Epidermal melanocyte (primary cell): ENCODE measurements around the gene C22orf42.
"Not testable (repeated sequence)": the region's sequence is repeated elsewhere in the genome, so short reads cannot be mapped to it uniquely, and the experiment has no call there.

Experiments
- DNase-seq: peaks from one replicate; pipeline ENCODE4 v3.0.0; 2011; ENCODE audit warnings: low spot score; ENCODE audit not compliant: insufficient read length

The C22orf42 gene

GRCh38 chr22:32158712-32159533 lies at the start of gene C22orf42:
TSS of gene C22orf42 (minus strand) at chr22:32159303. CDS start at chr22:32159215, 88 bp downstream.
- DNase-seq: no peak

GRCh38 chr22:32208681-32209080 lies 49.6 kb upstream of the C22orf42 start:
- DNase-seq: no peak

GRCh38 chr22:32207971-32208480 lies 48.9 kb upstream of the C22orf42 start:
- DNase-seq: no peak

DNA sequence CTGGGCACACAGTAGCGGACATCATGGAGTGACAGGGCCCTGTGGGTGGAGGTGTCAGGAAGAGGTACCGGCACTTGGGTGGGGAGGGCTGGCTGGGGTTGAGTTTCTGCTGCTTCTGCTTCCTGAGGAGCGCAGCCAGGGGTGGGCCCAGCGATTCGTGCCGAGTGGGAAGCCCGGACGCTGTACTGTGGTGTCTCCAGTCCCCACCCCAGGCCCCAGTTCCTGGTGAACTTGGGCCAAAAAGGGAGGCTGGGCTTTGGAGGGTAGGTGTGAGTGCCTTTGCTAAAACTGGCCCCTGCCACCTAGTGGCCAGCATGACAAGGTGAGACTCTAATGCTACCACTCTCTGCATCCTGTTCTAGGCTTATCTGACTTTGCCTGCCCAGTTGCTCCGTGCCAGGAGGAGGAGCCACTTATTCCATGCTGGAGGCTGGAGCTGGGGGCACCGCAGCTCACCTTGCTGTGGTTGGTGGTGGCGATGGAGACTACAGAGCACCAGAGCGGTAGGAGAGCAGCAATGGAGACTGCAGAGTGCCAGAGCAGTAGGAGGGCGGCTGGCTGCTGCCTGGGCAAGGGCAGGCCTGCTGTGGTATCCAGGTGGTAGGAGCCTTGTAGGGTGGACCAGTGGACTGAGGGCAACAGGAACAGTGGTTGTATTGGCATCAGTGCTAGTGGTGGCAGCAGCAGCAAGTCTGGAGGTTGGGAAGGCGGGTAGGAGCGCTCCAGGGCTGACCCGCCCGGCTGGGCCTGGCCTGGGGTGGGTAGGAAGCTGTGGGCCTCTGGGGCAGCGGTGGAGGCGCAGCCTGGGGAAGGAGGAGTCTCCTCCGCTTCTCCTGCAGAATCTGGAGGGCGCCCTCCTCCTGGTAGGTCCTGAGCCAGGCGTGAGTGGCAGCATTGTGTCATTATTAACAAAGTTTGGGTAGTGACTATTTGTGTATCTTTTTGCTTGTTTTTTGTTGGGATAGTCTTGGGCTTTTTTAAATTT lies 48.0 kb upstream of the C22orf42 start:
- DNase-seq: no peak

DNA sequence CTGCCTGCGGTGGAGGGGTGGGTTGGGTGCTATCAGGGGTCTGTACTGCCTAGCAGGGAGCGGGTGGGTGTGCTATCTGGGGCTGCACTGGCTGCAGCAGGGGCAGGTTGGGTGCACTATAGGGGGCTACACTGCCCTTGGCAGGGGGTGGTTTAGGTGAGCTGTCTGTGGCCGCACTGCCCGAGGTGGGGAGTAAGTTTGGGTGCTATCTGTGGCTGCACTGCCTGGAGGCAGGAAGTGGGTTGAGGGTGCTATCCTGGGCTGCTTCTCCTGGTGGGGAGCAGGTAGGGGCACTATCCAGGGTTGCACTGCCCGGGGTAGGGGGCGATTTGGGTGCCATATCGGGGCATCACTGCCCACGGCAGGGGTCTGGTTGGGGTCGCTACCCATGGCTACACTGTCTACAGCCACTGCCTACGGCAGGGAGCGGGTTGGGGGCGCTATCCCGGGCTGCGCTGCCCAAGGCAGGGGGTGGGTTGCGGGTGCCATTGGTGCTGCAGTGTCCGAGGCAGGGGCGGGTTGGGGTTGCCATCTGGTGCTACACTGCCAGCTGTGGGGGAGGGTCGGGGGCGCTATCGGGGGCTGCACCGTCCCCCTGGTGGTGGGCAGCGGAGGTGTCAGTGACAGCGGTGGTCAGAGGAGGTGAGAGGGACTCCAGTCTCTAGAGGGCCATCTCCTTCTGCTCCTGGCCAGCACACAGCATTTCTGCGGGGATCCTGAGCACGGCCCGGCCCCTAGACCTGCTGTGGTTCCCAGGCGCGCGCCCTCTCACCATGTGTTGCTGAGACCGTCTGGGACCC lies 47.1 kb upstream of the C22orf42 start:
- DNase-seq: no peak

DNA sequence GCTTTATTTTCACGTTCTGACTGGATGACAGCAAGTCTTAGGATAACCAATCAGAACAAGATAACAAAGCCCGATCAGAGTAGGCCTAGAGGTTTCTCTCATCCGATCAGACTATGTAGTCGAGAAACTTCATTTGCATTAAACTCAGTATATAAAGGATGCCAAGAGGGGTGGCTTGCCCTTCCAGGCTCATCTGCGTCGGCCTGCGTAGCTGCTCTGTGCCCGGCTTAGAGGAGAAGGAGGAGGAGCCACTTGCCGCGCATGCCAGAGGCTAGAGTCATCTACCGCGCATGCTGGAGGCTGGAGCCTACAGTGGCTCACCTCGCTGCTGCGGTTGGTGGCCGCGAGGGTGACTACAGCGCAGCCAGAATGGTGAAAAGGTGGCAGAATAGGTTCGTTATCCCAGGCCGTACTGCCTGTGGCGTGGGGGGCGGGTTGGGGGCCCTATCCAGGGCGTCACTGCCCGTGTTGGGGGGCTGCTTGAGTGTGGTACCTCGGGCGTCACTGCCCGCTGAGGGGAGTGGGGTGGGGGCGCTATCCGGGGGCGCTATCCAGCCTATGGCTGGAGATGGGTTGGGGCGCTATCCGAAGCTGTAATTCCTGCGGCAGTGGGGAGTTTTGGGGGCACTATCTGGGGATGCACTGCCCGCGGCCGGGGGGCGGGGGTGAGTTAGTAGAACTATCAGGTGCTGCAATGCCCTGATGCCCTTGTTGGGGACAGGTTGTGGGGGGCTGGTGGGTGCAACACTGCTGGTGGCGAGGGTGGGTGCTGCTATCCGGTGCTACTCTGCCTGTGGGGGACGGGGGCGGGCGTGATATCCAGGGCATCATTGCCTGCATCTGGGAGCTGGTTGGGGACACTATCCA lies 46.0 kb upstream of the C22orf42 start, which contains the start of gene RFPL2:
Gene RFPL2 (minus strand): TSS at position 218 of the 867 bp plus-strand sequence. CDS start 2,622 bp downstream, outside the sequence.
- DNase-seq: no peak

GRCh38 chr22:32204040-32204855 lies 45.1 kb upstream of the C22orf42 start:
- no peak for DNase-seq

GRCh38 chr22:32203181-32204039 lies 44.3 kb upstream of the C22orf42 start:
- no peak for DNase-seq

- DNase-seq: peak; percentile 45
Measured at GRCh38 chr22:32202539-32203180, 43.6 kb upstream of the C22orf42 start.

DNA sequence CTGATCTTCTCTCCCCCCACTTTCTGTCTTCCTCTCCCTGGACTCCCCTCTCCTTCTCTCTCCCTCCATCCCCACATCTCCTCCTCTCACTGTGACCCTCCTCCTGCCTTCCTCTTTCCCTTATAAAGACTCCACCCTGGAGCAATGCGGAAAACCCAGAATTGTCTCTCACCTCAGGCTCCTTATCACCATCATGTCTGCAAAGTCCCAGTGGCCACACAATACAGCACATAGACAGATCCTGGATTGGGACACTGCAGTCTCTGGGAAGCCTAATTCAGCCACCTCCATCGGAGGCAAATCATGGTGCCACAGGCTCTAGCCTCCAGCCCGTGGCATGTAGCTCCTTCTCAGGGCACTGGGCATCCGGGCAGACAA lies 43.0 kb upstream of the C22orf42 start:
- no peak for DNase-seq

DNA sequence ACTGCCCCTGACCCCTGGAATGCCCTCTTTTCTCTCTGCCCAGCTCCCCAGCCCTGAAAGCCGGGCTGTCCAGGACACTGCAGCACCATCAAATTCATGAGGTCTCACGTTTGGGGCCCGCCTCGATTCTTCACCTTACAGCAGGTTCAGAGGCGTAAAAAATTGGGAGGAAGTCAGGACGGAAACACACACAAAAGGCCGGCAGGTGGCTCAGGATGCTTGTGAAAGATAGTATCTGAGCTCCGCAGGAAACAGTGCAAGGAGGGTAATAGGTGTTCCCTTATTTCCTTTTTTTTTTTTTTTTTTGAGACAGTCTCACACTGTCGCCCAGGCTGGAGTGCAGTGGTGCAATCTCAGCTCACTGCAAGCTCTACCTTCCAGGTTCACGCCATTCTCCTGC lies 41.6 kb upstream of the C22orf42 start:
- no peak for DNase-seq

DNA sequence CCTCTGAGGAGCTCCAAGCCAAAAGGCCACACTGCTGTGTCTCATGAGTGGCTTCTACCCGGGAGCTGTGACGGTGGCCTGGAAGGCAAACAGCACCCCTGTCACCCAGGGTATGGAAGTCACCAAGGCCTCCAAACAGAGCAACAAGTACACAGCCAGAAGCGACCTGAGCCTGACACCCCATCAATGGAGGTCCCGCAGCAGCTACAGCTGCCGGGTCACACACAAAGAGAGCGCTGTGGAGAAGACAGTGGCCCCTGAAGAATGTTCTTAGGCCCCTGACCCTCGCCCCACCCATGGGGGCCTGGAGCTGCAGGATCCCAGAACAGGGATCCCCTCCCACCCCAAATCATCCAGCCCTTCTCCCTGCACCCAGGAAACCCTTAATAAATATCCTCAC lies 40.9 kb upstream of the C22orf42 start:
- no peak for DNase-seq

GRCh38 chr22:32199341-32199740 lies 40.2 kb upstream of the C22orf42 start:
- DNase-seq: no peak

- not testable (repeated sequence) for DNase-seq
Measured at GRCh38 chr22:32197553-32198226, 38.6 kb upstream of the C22orf42 start.

GRCh38 chr22:32195900-32196299 lies 36.8 kb upstream of the C22orf42 start:
- DNase-seq: not testable (repeated sequence)

GRCh38 chr22:32193346-32193745 lies 34.2 kb upstream of the C22orf42 start:
- DNase-seq: not testable (repeated sequence)

GRCh38 chr22:32191021-32191420 lies 31.9 kb upstream of the C22orf42 start:
- not testable (repeated sequence) for DNase-seq
